Fibroblast of gingiva (primary cell): ENCODE measurements around the gene STPG2.
"Not testable (repeated sequence)": the region's sequence is repeated elsewhere in the genome, so short reads cannot be mapped to it uniquely, and the experiment has no call there.

Source experiments
- DNase-seq: peaks from one replicate; pipeline ENCODE4 v3.0.0-alpha.2; 2011; ENCODE audit warnings: low read depth

The STPG2 gene

DNA sequence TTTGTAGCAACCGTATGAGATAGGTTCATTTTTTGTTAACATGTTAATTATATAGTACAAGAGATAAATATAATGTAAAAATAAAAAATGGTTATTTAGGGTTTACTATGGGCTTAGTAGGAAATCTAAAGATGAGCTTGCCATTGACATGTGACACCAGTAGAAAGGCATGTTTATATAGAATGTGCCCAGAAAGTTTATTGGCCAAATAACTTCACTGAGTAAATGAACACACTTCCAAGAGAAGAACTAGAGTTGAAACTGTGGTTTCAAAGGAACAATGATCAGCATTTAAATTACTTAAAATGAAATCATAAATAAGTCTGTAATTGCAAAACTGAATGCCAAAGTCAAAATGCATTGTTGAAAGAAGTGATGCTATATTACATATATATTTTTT, 503.3 kb downstream of the STPG2 start:
- no peak for DNase-seq

GRCh38 chr4:97633831-97634230, 509.4 kb downstream of the STPG2 start:
- not testable (repeated sequence) for DNase-seq

- no peak for DNase-seq
Measured at GRCh38 chr4:97627750-97628149, 515.5 kb downstream of the STPG2 start.

DNA sequence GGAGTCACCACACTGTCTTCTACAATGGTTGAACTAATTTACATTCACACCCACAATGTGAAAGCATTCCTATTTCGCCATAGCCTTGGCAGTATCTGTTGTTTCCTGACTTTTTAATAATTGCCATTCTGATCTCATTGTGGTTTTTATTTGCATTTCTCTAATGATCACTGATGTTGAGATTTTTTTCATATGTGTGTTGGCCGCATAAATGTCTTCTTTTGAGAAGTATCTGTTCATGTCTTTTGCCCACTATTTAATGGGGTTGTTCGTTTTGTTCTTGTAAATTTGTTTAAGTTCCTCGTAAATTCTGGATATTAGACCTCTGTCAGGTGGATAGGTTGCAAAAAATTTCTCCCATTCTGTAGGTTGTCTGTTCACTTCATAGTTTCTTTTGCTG, 519.1 kb downstream of the STPG2 start:
- no peak for DNase-seq

DNA sequence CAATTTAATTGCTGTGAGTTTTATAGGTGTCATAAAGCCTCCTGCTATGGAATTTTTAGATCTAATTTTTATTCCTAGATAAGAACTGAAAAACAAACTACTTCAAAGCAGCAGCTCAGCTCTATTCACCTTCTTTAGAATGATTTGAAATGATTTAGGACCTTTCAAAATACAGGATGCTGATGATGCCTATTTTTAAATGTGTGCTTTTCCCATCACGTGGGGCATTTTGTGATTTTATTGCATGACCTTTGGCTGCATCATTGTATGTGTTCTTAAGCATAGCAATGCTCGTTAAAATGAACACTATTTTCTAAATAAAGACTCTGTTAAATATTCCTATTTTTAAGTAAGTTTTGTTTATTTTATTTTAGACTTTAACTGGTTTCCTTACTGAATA, 537.3 kb downstream of the STPG2 start:
- no peak for DNase-seq

- no peak for DNase-seq
Measured at GRCh38 chr4:97593248-97593647, 550.0 kb downstream of the STPG2 start.

- no peak for DNase-seq
Measured at GRCh38 chr4:97590266-97590665, 553.0 kb downstream of the STPG2 start.

DNA sequence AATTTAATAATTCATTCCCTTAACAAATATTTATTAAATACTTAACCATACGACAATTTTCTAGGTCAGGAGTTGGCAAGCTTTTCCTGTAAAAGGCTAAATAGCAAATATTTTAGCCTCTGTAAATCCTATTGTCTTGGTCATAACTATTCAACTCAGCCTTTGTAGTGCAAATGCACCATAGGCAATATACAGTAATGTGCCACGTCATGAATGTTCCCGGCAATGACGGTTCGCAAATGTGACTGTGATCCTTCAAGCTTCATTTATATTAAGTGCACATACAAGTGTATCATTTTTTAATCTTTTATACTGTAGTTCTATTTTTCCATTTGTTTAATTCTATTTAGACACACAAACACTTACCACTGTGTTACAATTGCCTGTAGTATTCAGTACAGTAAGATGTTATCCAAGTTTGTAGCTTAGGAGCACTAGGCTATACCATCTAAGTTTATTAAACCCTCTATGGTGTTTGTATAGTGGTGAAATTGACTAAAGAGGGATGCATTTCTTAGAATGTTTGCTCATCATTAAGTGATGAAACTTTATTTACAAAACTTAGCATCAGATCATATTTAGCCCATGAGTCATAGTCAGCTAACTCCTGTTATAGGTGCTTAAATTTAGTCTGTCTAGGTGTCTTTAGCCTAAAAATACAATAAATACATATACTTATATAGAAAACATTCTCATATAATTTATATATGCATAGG, 553.6 kb downstream of the STPG2 start:
- no peak for DNase-seq

- no peak for DNase-seq
Measured at GRCh38 chr4:97587912-97588311, 555.4 kb downstream of the STPG2 start.

DNA sequence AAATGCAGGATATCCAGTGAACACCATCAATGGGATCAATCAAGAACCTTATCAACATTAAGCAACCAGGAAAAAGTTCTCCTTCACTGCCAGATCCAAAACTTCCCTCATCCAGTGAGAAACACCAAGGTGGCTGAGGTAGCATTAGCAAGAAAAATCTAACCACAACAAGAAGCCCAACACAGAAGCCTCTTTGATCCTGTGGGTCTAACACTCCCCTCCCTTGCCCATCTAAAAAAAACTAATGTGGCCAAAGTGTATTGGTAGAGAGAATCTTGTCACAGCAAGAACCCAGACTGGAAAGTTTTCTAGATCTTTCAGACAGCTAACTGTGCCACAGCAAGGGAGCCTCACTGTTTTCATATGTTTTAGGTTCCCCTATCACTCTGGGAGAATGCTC, 558.0 kb downstream of the STPG2 start:
- DNase-seq, result no peak

GRCh38 chr4:97582890-97583289, 560.4 kb downstream of the STPG2 start:
- DNase-seq, result no peak

- DNase-seq, result no peak
Measured at GRCh38 chr4:97577004-97577403, 566.3 kb downstream of the STPG2 start.

GRCh38 chr4:97560009-97560408, 583.3 kb downstream of the STPG2 start:
- no peak for DNase-seq

DNA sequence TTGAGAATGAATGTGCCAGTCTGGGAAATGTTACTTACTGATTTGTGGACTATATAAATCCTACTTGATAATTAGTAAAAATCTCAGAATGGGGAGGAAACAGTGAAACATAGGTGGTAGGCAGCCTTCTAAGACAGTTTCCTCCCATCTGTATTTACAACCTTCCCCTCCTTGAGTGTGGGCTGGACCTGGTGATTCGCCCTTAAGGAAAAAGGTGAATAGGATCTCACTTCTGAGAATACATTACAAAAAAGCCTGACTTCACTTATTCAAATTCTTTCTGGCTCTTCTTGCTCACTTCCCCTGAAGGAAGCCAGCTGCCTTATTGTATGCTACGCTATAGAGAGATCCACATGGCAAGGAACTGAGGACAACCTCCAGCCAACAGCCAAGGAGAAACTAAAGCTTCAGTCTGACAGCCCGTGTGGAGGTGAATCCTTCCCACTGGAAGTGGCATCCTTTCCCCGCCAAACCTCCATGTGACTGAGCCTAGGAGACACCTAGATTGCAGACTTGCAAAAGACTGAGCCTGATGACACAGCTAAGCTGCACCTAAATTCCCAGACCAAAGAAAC, 585.0 kb downstream of the STPG2 start:
- no peak for DNase-seq

- DNase-seq, result not testable (repeated sequence)
Measured at GRCh38 chr4:97550637-97551036, 592.6 kb downstream of the STPG2 start.

- DNase-seq, result no peak
Measured at GRCh38 chr4:97548943-97549583, 594.2 kb downstream of the STPG2 start.

GRCh38 chr4:97548186-97548585, 595.1 kb downstream of the STPG2 start:
- DNase-seq, result no peak

DNA sequence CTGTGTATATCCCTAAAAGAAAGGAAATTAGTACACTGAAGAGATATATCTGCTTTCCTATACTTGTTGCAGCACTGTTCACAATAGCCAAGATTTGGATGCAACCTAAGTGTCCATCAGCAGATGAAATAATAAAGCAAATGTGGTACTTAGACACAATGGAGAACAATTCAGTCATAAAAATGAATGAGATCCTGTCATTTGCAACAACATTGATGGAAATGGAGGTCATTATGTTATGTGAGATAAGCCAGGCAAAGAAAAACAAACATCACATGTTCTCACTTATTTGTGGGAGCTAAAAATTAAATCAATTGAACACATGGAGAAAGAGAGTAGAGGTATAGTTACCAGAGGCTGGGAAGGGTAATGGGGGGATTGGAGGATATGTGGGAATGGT, 611.9 kb downstream of the STPG2 start:
- no peak for DNase-seq

- no peak for DNase-seq
Measured at GRCh38 chr4:97530676-97531075, 612.6 kb downstream of the STPG2 start.

DNA sequence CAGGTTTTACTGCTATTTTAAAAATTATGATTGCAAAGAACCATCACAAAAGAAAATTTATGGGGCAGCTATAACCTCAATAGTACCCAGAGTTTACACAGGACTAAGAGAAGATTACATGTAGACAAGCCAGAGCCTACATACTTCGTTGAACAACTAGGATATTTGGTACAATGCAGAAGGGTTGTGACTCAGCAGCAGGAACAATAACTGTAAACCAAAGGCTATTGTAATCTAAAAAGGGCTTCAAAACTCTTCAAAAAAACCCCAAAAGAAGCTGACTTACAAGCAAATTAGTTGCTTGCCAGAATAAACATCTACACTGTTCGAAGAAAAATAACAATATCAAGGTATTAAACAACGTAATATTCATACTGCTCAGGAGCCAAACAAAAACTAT, 618.0 kb downstream of the STPG2 start:
- no peak for DNase-seq

GRCh38 chr4:97517939-97518338, 625.3 kb downstream of the STPG2 start:
- DNase-seq, result no peak

DNA sequence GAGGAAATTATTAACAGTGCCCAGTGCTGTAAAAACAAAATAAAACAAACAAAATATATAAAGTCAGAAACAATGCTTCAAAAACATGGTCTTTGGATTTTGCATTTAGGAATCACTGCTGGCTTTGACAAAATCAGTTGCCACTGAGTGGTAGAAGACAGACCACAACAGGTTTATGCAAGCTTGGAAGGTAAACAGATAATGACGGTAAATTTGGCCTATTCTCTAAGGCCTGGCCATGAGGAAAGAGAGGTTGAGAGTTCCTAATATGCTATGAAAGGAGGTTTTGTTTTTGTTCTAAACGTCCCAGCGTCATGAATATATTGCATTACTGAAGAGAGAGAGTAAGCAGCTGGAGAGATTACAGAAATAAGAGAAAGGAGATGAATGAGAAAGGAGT, 629.4 kb downstream of the STPG2 start:
- no peak for DNase-seq
